SW 1271 (cell line): ENCODE data around the gene MAP3K13.
"Not testable (repeated sequence)": the region's sequence is repeated elsewhere in the genome, so short reads cannot be mapped to it uniquely, and the experiment has no call there.

Experiments
- DNase-seq, 2 experiments: peaks; one replicate each; lab custom pipeline; 2025; lab: John Stamatoyannopoulos, UW

MAP3K13 gene

DNA sequence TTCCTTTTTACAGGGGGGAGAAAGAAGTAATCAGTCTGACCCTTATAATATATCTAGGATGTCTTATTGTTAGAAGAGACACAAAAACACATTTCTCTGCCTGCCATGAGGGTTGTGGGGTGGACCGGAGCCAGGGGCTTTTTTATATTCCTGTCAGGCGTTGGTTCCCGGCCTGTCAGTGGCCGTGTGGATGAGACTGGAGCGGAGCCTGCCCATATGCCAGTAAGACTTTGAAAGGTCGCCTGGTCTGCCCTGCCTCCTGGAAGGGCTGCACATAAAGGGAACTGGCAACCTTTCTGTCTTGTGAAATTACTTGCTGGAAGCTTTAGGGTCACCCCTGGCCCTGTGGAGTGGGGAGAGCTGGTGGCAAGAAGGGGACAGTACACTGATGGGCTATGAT, 34.7 kb downstream of the MAP3K13 start:
- DNase-seq: no peak

DNA sequence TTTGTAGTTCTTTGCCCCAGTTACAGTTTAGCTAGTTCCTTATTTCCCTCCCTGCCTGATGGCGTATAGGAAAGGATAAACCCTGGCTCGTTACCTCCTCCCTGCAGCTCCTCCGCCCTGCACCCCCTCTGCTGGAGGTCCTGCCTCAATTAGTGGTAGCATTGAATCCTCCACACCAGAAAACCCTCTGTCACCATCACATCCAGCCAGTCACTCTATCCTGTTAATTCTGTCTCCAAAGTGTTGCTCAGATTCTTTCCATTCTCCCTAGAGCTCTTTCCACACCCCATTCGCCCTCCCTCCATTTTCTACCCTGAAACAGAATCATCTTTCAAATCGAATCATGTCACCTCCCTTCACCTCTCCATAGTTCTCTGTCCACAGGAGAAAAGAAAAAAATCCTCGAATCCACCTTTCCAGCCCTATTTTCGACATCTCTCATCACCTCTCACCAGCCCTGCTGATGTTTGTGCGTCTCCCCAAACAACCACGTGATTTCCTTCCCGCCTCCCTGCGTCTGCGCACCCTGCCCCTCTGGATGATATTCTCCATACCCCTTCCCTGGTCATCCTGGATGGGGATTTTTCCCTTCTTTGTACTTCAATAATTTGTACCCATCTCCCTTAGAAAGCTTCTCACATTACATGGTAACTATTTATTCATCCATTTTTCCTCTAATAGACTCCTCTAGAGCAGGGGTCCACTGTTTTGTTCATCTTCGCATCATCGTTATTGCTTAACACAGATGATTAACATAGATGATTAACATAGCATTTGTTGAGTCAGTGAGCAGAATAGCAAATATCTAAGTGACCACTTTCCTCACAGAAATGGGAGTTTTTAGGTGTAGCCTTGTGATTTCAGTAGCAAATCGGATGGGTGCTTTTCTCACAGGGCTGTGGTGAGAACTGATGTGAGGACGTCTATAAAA, 37.1 kb downstream of the MAP3K13 start:
- no peak for DNase-seq

DNA sequence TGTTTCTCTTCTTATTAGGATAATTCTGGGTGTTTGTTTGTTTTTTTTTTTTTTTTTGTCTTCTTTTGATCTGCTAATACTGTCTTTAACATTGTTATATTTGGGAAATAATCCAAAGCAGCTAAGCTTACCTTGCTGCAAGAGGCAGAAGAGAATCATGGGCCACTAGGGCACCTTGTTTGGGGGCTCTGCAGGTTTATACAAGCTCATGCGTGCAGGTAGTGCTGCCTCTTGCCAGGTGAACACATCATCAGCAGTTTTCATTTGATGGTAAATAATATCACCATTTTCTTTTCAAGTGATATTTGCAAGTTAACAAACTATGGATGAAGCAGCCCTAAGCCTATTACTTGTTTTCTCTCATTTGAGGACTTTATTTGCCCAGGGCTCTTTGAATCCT, 37.9 kb downstream of the MAP3K13 start:
- no peak for DNase-seq

DNA sequence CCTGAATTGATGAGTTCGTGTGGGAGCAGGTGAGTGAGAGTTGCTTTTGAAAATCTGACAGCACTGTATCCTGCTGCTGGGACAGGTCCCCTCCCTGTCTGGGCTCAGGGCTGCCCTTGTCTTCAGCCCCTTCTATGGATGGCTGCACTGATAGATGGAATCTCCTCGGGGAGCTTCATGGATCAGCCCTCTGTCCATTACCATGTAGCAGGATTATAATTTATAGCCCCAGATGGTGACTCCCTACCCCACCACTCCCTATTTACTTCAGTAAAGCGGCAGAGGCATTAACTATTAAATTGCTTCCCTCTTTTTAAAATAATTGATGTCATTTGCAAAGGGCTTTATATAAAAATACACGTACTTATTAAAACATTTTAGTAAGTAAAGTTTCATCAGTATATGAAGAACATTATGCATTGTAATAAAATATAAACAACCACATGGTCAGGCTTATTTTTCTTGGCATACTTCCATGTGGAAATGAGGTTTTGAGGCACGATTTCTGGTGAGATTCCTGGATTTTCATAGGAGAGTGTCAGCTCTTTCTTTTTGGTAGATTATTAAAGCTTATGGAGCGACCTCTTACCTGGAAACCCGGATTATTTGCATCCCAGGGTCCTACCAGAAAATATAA, 38.5 kb downstream of the MAP3K13 start:
- DNase-seq: no peak

- no peak for DNase-seq
These were observed 39.6 kb downstream of the MAP3K13 start for GRCh38 chr3:185402561-185402960.

DNA sequence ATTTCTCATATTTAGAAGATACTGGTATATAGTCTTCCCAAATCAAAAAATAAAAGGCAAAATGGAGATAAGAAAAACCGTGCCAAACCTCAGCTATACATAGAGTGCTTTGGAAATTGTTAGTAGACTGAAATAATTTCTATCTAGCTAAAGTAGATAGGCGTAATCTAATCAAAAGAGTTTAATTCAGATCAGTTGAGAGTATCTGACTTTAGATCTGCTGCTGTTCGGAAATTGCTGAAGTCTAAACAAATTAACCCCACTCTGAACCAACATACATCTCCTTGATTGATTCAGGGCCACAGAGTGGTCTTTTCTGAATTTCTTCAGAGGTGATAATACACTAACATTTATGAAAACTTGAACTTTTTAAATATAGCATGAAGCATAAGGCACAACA, 40.1 kb downstream of the MAP3K13 start:
- DNase-seq: no peak

DNA sequence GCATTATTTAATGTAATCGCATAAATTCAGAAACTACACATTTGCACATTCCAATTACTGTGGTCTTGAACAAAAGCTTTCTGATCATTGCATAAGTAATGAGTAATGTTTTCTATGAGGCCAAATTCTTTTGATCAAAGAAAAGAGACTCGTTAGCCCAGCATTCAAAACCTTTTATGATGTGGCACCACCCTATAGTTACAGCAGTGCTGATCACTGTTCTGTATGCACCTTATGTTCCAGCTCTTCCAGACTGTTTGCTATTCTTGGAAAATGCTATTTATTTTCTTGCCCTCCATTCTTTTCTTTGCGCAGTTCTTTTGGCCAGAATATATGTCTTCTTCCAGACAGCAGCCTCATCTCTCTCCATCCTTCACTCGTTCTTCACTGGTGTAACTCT, 42.3 kb downstream of the MAP3K13 start:
- DNase-seq: no peak

DNA sequence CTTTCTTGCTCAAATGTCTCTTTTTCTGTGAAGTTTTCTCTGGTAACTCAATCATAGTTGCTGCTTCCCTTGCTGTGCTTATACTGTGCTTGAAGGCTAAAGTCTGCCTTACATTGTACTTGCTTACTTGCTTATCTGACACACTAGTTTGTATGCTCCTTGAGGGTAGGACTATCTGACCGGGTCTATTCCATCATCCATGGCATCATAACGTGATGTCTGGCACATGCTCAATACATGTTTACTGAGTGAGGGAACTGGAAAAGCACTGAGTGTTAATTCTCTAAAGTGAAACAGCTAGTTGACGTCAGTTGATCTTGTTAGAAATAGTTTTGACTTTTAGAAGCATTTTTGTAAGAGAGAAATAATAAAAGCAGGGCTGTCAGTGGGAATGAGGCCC, 42.7 kb downstream of the MAP3K13 start:
- DNase-seq: no peak

GRCh38 chr3:185406121-185406620, 43.2 kb downstream of the MAP3K13 start:
- DNase-seq: no peak

GRCh38 chr3:185409957-185410356, 47.0 kb downstream of the MAP3K13 start:
- no peak for DNase-seq

- no peak for DNase-seq
These were observed 48.2 kb downstream of the MAP3K13 start for GRCh38 chr3:185411133-185411532.

DNA sequence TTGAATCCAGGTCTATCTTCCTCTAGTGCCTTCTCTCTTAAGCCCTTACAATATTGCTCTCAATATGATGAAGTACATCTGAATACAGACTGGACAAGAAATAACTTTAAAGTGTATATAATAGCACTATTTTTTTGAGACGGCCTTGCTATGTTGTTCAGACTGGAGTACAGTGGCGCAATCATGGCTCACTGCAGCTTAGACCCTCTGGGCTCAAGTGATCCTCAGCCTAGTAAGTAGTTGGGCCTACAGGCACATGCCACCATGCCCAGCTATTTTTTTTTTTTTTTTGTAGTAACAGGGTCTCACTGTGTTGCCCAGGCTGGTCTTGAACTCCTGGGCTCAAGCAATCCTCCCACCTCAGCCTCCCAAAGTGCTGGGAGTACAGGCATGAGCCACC, 53.6 kb downstream of the MAP3K13 start:
- no peak for DNase-seq

DNA sequence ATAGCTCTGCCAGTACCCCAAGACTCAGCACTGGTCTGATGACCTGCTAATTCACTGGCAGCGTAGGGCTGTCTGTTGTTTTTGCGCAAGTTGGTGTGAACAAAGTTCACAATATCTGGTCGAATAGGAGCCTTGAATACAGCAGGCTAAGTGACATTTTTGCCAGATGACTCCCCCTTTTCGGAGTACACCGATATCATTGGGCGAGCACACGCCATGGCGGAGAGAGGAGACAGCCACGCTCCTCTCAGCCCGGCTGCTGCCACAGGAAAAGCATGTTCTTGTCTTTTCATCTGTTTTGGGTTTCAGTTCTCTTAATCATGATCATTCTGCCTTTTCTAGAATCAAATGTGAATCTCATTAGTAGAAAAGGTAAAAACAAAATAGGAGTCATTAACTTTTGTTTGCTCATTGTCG, 55.6 kb downstream of the MAP3K13 start:
- DNase-seq: not testable (repeated sequence)

DNA sequence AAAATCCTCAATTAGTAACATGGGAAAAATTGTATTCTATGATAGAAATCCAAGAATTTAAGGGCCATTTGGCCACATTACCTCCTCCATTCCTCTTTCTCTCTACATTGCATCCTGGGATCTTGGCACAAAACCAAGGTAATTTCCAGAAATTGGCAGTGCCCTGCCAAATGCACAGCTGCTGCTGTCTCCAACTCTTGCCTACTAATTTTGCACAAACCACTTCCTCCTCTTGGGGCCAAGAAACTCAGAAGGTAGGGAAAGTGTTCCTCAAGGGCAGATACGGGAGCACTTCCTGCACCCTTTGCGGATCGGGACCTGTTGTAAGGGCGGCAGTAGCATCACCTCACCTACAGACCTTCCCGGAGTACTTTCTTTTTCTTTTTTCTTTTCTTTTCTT, 57.8 kb downstream of the MAP3K13 start:
- no peak for DNase-seq

DNA sequence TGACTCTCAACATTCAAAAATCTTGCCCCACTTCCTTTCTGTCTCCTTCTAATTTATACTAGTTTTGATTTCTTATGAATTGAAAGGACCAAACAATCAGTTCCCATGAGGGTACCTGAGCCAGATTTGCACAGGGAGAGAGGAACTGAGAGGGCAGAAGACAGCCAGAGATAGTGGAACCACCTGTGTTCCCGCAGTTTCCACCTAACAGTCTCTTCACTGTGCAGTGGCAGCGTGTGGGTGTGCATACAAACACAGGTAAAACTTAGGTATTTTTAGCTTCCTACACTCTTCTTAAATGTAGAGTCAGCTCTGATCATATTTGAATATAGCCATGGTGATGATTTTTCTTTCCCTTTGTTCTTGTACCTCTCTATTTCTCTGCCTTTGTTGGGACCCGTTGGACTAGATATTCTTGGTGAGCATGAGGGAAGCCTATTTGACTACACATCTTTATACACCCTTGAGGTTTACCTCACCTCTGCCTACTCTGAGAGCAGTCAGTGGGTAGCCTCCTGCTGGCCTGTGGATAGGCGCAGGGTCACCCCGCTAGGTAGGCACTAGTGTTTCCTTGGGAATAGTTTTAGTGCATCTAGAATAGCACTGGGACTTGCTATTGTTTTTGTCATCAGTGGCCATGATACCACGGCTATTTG, 58.8 kb downstream of the MAP3K13 start:
- no peak for DNase-seq

DNA sequence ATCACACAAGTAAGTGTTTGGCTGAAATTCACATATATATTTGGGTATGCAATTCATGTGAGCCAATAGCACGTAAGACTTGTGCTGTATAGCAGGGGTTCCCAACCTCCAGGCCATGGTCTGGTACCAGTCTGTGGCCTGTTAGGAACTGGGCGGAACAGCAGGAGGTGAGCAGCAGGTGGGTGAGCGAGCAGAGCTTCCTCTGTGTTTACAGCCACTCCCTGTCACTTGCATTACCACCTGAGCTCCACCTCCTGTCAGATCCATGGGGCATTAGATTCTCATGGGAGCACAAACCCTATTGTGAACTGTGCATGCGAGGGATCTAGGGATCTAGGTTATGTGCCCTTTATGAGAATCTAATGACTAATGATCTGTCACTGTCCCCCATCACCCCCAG, 59.7 kb downstream of the MAP3K13 start:
- DNase-seq: no peak

- DNase-seq: peak in 1 of 2 experiments; percentile 24
These were observed 60.2 kb downstream of the MAP3K13 start for GRCh38 chr3:185423178-185423577.

DNA sequence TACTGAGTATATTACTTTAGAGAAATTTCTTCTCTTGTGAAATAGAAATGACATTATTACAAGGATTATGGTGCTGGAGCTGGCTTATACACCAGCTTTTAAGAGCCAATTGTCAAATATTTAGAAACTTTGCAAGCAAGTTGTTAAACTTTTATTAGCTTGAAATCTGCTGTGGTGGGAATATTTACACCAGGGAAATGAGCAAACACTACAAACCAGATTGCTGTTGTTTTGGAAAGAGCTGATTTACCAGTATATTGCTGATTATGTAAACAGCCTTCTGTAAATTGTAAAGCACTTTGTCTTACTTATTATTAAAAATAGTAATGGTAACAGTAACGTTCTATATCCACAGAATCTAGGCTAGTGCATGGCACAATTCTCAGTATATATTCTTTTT, 61.5 kb downstream of the MAP3K13 start:
- DNase-seq: no peak

DNA sequence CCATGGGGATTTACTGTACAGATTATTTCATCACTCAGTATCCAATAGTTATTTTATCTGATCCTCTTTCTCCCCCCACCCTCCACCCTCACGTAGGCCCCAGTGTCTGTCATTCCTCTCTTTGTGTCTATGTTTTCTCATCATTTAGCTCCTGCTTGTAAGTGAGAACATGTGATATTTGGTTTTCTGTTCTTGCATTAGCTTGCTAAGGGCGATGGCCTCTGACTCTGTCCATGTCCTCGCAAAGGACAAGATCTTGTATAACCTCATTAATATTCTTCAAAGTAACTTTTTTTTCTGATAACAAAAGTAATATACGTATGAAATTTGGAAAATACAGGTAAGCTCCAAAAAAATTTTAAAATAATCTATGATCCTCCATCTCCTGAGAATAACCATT, 67.4 kb downstream of the MAP3K13 start:
- no peak for DNase-seq

GRCh38 chr3:185439745-185440466, 77.0 kb downstream of the MAP3K13 start:
- DNase-seq: no peak

GRCh38 chr3:185442031-185442430, 79.1 kb downstream of the MAP3K13 start:
- no peak for DNase-seq

DNA sequence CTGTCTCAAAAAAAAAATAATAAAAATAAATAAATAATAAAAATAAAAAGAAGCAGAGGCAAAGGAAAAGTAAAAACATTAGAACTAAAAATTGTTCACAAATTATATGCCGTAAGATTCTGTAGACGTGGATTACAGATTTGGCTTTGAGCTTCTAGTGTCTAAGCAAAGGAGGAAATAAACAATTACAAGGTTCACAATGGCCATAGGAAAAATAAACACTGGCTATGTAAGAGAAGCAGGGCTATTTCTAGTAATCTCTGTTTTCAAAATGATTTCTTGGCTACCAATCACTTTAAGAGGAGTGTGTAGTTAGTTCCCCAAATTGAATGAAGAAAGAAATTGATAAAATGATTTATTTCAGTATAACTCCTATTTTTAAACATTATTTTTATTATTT, 81.4 kb downstream of the MAP3K13 start:
- no peak for DNase-seq
